Adrenal gland (tissue), 19 donors: ENCODE results near the gene TCEAL6. TPM values are rescaled to one million over a fixed set of nuclear protein-coding genes. Genes with fewer than 3 reads are reported as not detected.
"Not testable (repeated sequence)": the region's sequence is repeated elsewhere in the genome, so short reads cannot be mapped to it uniquely, and the experiment has no call there.

ENCODE experiments used
- DNase-seq, 7 donors: peaks; one replicate each; pipeline ENCODE4 v3.0.0-alpha.2; 2019 to 2020
- H3K27ac ChIP-seq, 5 donors: fragments of 200-600 bp; sonication (generic) in 4 of 5; 1 replicate in 3 of 5; 2 replicates in 2 of 5; pipeline versions ENCODE4 v1.5.1 to v1.8.0; 2016 to 2020; ENCODE audit warnings: mild to moderate bottlenecking in 1 of 5
- H3K27me3 ChIP-seq: fragments of 200-600 bp; 2 replicates; pipeline ENCODE4 v1.8.0; 2021
- H3K36me3 ChIP-seq, 2 donors: fragments of 200-600 bp; replicated peaks in 1 of 2; 1 replicate in 1 of 2; 2 replicates in 1 of 2; pipeline versions ENCODE4 v1.5.1 to v1.8.0; 2018 to 2022
- H3K4me1 ChIP-seq, 2 donors: fragments of 200-600 bp; replicated peaks in 1 of 2; 1 replicate in 1 of 2; 2 replicates in 1 of 2; pipeline versions ENCODE4 v1.5.1 to v1.8.0; 2018 to 2021
- H3K4me3 ChIP-seq, 4 donors: fragments of 200-600 bp; sonication (generic) in 3 of 4; one replicate each; pipeline ENCODE4 v1.5.1; 2016 to 2018
- H3K9me3 ChIP-seq, 3 donors: fragments of 200-600 bp; sonication (generic) in 1 of 3; replicated peaks in 1 of 3; 1 replicate in 2 of 3; 2 replicates in 1 of 3; pipeline versions ENCODE4 v1.5.1 to v1.8.0; 2016 to 2021
- POLR2A ChIP-seq, 2 donors: fragments of 450-650 bp; IDR thresholded peaks; one replicate each; pipeline ENCODE4 v1.6.1; 2017; ENCODE audit warnings: antibody characterized with exemption in 2 of 2, mild to moderate bottlenecking in 2 of 2, moderate library complexity in 1 of 2
- WGBS, 4 donors: extraction: QIAGEN DNeasy Blood & Tissue Kit in 2 of 4; methylation state at CpG; one replicate each; pipeline versions ENCODE4 v1.1.5 to v1.1.7; 2013 to 2017; 5-methylcytosine and 5-hydroxymethylcytosine counted together
- intact Hi-C, 2 donors: fragments of 100-400 bp; cut with DNase I; formaldehyde crosslinking; loops; one replicate each; pipeline versions ENCODE4 v1.14.1 to v1.15.0; 2022 to 2023
- long read RNA-seq, 10 donors: library from polyadenylated mRNA in 3 of 10; unstranded in 2 of 10; stranded (forward) in 1 of 10; transcript quantifications; one replicate each; pipeline ENCODE4 v2.0.0 and lab custom pipeline, GENCODE V29; 2021 to 2026
- polyA plus RNA-seq, 3 donors: library from polyadenylated mRNA; stranded (reverse); fragments of 200-250 nt in 2 of 3; fragments of 350-450 nt in 1 of 3; fragmentation: Illumina TruSeq in 1 of 3; extraction: RNeasy Lipid Tissue Mini Kit (QIAGEN cat#74804) in 1 of 3; gene quantifications; one replicate each; pipeline ENCODE4 v1.2.3, GENCODE V29; 2013 to 2014
- total RNA-seq, 9 donors: library from RNA; depleted of rRNA in 4 of 9; stranded (reverse); fragments of >200 nt in 4 of 9; fragments of 120-200 nt in 1 of 9; fragmentation: NEBNext Ultra II Directional in 1 of 9; extraction: Animal tissue kit (Norgen Biotek cat#: 25700) in 1 of 9; gene quantifications; one replicate each; pipeline versions ENCODE4 v1.1.0 to v1.2.4, GENCODE V29; 2013 to 2023
- TF ChIP-seq, protein P1 (sequence below), 6 experiments: fragments of 450-650 bp in 4 of 6; fragments of 200-600 bp in 2 of 6; sonication (generic) in 1 of 6; IDR thresholded peaks; 1 replicate in 5 of 6; 2 replicates in 1 of 6; pipeline versions ENCODE4 v1.5.1 to v1.8.0; 2016 to 2021; ENCODE audit warnings: antibody characterized with exemption in 6 of 6, mild to moderate bottlenecking in 2 of 6, moderate library complexity in 1 of 6
- donor health status: healthy with polysubstance abuse.
- donor health status: Bipolar disorder and iron deficiency.
- donor health status: DM: yes; HTN: yes; CAD: no.
- donor health status: DM: no; HTN: no; CAD: no.
- donor health status: DM: no; HTN: no; CAD: no.
- donor health status: DM: yes; HTN: yes; CAD: no.

Gene TCEAL6
- total RNA-seq (1 to 10 TPM in 3 of 9 donors, under 1 TPM in 1, not detected in 5; 0.11 to 5.2 (median 2.9) TPM), polyA plus RNA-seq (10 to 100 TPM in 2 of 3 donors, 1 to 10 TPM in 1; 1.7 to 14.4 (median 13.1) TPM)
- long read RNA-seq, donor 1: 0 reads
- long read RNA-seq, donor 2: 0 reads
- long read RNA-seq, donor 3: 0 reads
- long read RNA-seq, donor 4: 0 reads
- long read RNA-seq, donor 5, partial matches to known transcripts: 0 of 1 reads
- long read RNA-seq, donor 5, other reads (novel, unspliced or antisense): 0 of 1 reads
- long read RNA-seq, donor 6, transcript TCEAL6-202 (3 exons, 1,106 nt): major isoform, 15 of 17 reads
- long read RNA-seq, donor 6, partial matches to known transcripts: 0 of 17 reads
- long read RNA-seq, donor 6, other reads (novel, unspliced or antisense): 2 of 17 reads
- long read RNA-seq, donor 7: 0 reads
- long read RNA-seq, donor 8: 0 reads
- long read RNA-seq, donor 9: 0 reads
- long read RNA-seq, donor 10: 0 reads

DNA sequence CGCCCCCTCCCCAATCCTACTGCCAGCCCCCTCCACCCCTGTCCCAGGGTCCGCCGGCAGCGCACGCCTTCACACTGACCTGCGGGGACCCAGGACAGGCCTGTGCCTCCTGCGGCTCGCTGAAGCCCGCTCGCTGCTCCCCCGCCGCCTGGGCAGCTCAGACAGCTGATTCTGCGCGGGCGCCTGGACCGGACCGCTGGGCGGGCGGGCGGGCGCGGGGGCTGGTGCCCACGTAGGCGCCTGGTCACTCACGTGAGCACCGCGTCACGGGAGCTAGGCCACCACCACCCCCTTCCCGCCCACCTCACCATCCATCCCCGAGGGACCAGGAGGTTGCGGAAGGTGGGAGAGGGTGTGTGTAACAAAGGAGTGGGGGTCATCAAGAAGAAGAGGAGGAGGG lies at the start of gene TCEAL6:
TCEAL6 (minus strand) TSS at position 208 of the 400 bp plus-strand sequence.
- H3K36me3 ChIP-seq, H3K9me3 ChIP-seq, H3K27ac ChIP-seq, H3K4me1 ChIP-seq, H3K4me3 ChIP-seq, intact Hi-C loops: not testable (repeated sequence)
- peaks cover 35% of the 10 kb centered on the region for H3K27me3 ChIP-seq
- peak in 1 of 7 donors; percentile 69 for DNase-seq
- WGBS, 4 donors: 2 to 44% (median 35%) methylated on average over 3 to 25 of the region's 31 CpGs; no CpG with 5 or more reads in 1 of the 4 donors

DNA sequence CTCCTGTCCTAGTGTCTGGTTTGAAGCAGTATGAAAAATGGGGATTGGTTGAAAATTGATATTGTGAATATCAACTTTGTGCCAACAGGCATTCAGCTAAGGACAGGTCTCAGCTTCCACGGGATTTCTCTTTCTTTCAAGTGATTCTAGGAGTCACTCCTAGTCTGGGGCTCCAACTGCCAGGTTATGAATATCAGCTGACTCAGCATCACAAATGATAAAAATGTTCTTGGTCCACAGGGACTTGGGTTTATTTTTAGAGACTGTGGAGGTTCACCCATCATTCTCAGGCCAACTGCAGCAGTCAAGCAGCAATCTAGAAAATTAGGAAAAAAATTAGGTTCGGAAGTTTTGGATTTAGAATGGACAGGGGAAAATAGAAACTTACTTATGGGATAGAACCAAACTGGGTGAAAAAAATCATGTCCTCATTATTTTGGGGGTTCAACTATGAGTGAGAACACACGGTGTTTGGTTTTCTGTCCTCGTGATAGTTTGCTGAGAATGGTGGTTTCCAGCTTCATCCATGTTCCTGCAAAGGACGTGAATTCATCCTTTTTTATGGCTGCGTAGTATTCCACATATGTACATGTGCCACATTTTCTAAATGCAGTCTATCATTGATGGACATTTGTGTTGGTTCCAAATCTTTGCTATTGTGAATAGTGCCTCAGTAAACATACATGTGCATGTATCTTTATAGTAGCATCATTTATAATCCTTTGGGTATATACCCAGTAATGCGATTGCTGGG lies 43.9 kb upstream of the TCEAL6 start:
- intact Hi-C loops: no loop called here
- no peaks in the 10 kb centered on the region for H3K27me3 ChIP-seq
- no peak overlapping the region for H3K4me3 ChIP-seq
- H3K36me3 ChIP-seq: no peaks in the 10 kb centered on the region
- 63 to 81% (median 77%) methylated on average over 7 of the region's 7 CpGs for WGBS, 4 donors
- DNase-seq: no peak
- H3K27ac ChIP-seq: no peak overlapping the region
- H3K4me1 ChIP-seq: no peaks in the 10 kb centered on the region
- H3K9me3 ChIP-seq: no peaks in the 10 kb centered on the region
- TF ChIP-seq, protein P1, sequence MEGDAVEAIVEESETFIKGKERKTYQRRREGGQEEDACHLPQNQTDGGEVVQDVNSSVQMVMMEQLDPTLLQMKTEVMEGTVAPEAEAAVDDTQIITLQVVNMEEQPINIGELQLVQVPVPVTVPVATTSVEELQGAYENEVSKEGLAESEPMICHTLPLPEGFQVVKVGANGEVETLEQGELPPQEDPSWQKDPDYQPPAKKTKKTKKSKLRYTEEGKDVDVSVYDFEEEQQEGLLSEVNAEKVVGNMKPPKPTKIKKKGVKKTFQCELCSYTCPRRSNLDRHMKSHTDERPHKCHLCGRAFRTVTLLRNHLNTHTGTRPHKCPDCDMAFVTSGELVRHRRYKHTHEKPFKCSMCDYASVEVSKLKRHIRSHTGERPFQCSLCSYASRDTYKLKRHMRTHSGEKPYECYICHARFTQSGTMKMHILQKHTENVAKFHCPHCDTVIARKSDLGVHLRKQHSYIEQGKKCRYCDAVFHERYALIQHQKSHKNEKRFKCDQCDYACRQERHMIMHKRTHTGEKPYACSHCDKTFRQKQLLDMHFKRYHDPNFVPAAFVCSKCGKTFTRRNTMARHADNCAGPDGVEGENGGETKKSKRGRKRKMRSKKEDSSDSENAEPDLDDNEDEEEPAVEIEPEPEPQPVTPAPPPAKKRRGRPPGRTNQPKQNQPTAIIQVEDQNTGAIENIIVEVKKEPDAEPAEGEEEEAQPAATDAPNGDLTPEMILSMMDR (IDR thresholded peaks at IDR 0.05): no peak
- TF ChIP-seq POLR2A (IDR thresholded peaks at IDR 0.05): no peak

DNA sequence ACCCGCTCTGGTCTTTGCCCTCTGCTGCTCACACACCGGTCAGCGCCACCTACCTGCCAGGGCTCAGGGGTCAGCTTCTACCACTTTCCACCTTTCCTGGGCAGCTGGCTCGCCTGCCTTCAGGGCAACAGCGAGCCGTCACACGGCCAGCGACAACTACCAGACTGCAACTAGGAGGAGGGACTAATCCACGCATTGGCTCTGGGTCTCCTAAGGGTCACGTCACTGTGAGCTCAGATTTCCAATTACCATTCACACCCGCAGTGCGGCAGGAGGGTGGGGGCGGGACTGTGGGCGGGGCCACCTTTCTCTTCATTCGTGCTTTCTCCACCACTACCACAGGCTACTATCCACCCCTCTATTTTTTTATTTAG lies 13.5 kb upstream of the TCEAL6 start, which contains the start of gene BEX5:
BEX5 (minus strand) TSS at position 172 of the 374 bp plus-strand sequence. CDS start 1,712 bp downstream, outside the sequence.
- DNase-seq: peak; percentile 33 to 78 (median 56)
- Histone ChIP-seq H3K27ac (peak within 1 kb of the TSS in 2 of 5 donors; percentile 50 to 54), H3K9me3 (no peaks in the 10 kb centered on the region), H3K27me3 (peaks cover 17% of the 10 kb centered on the region), H3K36me3 (no peaks in the 10 kb centered on the region), H3K4me1 (no peaks in the 10 kb centered on the region), H3K4me3 (peak within 1 kb of the TSS in 2 of 4 donors; percentile 26 to 55)
- intact Hi-C loops: no loop called here
- peak; percentile 47 to 53 for TF ChIP-seq POLR2A (IDR thresholded peaks at IDR 0.05)
- TF ChIP-seq, protein P1 (IDR thresholded peaks at IDR 0.05): no peak
- 0 to 32% (median 10%) methylated on average over 5 to 15 of the region's 15 CpGs for WGBS, 4 donors

DNA sequence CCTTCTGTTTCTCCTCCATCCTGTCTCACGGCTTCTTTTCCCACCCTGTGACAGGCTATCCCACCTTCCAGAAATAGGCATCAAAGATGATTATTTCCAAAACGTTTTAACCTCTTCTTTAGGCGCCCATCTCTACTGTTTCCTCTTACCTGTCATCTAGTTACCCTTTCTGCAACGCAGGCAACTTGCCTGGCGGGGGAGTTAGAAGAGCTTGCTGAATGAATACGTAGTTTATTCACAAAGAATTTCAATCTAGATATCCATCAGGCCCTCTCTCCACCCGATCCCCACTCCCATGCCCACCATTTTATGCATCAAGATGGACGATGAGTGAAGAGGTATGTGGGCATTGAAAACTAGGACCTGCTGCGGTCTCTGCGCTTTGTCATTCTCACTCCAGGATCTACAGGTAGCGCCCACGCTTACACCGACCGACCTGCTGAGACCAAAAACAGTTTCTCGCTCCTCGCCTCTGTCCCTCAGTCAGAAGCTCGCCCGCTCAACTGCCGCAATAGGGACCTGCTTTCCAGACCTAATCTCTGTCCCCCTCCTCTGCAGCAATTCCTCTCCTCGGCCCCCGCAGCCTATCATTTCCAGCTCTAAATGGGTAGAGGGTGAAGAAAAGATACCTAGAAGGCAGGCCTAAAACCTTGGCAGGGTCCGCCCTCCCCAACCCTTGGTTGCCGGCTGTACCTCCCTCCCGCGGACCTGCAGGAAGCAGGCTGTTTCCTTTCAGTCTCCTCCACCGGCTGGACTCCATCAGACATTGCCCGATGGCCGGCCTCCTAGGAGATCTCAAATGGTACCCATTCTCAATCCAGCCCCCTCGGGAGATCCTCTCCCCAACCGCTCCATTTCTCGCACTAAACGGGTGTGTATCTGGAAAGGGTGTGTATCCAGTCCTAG lies 12.9 kb upstream of the TCEAL6 start:
- Histone ChIP-seq H3K27me3 (peaks cover 14% of the 10 kb centered on the region), H3K36me3 (no peaks in the 10 kb centered on the region), H3K9me3 (no peaks in the 10 kb centered on the region), H3K27ac (peak overlapping the region in 2 of 5 donors; percentile 50 to 54), H3K4me3 (peak overlapping the region in 2 of 4 donors; percentile 26 to 55), H3K4me1 (no peaks in the 10 kb centered on the region)
- TF ChIP-seq POLR2A (IDR thresholded peaks at IDR 0.05): no peak
- TF ChIP-seq, protein P1 (IDR thresholded peaks at IDR 0.05): no peak
- intact Hi-C loops: no loop called here
- 11 to 49% (median 23%) methylated on average over 18 to 32 of the region's 32 CpGs for WGBS, 4 donors
- DNase-seq: peak in 1 of 7 donors; percentile 48
